Measurements from ENCODE around the gene MAGEB3. TPM values are rescaled to one million over a fixed set of nuclear protein-coding genes. Genes with fewer than 3 reads are reported as not detected.

MAGEB3 gene
- total and polyA plus RNA-seq, 2 of the 13 experiments (the other 11 are each of a cell fraction or from before 2014, with no cell fraction given), result not detected

GRCh38 chrX:30280428-30280827, 50.0 kb downstream of the MAGEB3 start:
- in situ Hi-C loops (cut with HindIII; ENCODE audit: extremely low pct_ligation_motif_present, low pct_unique_long_range_greater_than_20kb), result no loop called here
- Histone ChIP-seq H3K9ac (ENCODE audit: insufficient read depth, low read depth, low read length) (no peak overlapping the region), H3K27me3 (ENCODE audit: control insufficient read depth in 1 of 2, insufficient read depth in 2 of 2, low read length in 2 of 2) (no peaks in the 10 kb centered on the region), H3K36me3 (replicated peaks in 1 of 2; ENCODE audit: control insufficient read depth in 1 of 2, insufficient read depth in 2 of 2, low read length in 2 of 2) (no peaks in the 10 kb centered on the region), H3K79me2 (ENCODE audit: insufficient read depth, low read length) (no peaks in the 10 kb centered on the region), H3K4me1 (ENCODE audit: insufficient read depth, low read length) (no peaks in the 10 kb centered on the region), H4K20me1 (ENCODE audit: insufficient read depth, low read length) (no peaks in the 10 kb centered on the region), H3K27ac (ENCODE audit: extremely low read length, insufficient read depth, low read length) (no peak overlapping the region), H3K4me2 (ENCODE audit: low read depth, low read length) (no peak overlapping the region), H3K4me3 (replicated peaks in 1 of 3; ENCODE audit: insufficient read depth in 1 of 3, low read depth in 2 of 3, low read length in 3 of 3) (no peak overlapping the region), H3K9me3 (ENCODE audit: low read length) (no peaks in the 10 kb centered on the region), H2AFZ (ENCODE audit: low read length) (no peak overlapping the region)
- no TSS peak for BruUV-seq (replicated peaks)
- ChIA-PET CTCF (ENCODE audit: low intra/inter-chr PET ratio, low total read pairs) (no interaction called here), POLR2A (no interaction called here)
- 0% methylated on average over 1 of the region's 1 CpG for WGBS (ENCODE audit: low lambda C conversion rate)
- ATAC-seq (no peak), DNase-seq (ENCODE audit: low spot score) (no peak), FAIRE-seq (no peak)
- intact Hi-C loops (cut with micrococcal nuclease; ENCODE audit: unreplicated experiment), result no loop called here
- no peak for TF ChIP-seq TP53 (CRISPR knock-in tag; conservative IDR thresholded peaks at IDR 0.05)

- intact Hi-C loops (cut with micrococcal nuclease; ENCODE audit: unreplicated experiment) (no loop called here), in situ Hi-C loops (cut with HindIII; ENCODE audit: extremely low pct_ligation_motif_present, low pct_unique_long_range_greater_than_20kb) (no loop called here)
- Histone ChIP-seq H2AFZ (ENCODE audit: low read length) (no peak overlapping the region), H3K4me1 (ENCODE audit: insufficient read depth, low read length) (no peaks in the 10 kb centered on the region), H4K20me1 (ENCODE audit: insufficient read depth, low read length) (no peaks in the 10 kb centered on the region), H3K27ac (ENCODE audit: extremely low read length, insufficient read depth, low read length) (no peak overlapping the region), H3K4me2 (ENCODE audit: low read depth, low read length) (no peak overlapping the region), H3K27me3 (ENCODE audit: control insufficient read depth in 1 of 2, insufficient read depth in 2 of 2, low read length in 2 of 2) (no peaks in the 10 kb centered on the region), H3K9ac (ENCODE audit: insufficient read depth, low read depth, low read length) (no peak overlapping the region), H3K36me3 (replicated peaks in 1 of 2; ENCODE audit: control insufficient read depth in 1 of 2, insufficient read depth in 2 of 2, low read length in 2 of 2) (no peaks in the 10 kb centered on the region), H3K4me3 (replicated peaks in 1 of 3; ENCODE audit: insufficient read depth in 1 of 3, low read depth in 2 of 3, low read length in 3 of 3) (no peak overlapping the region), H3K79me2 (ENCODE audit: insufficient read depth, low read length) (no peaks in the 10 kb centered on the region), H3K9me3 (ENCODE audit: low read length) (no peaks in the 10 kb centered on the region)
- ChIA-PET POLR2A (no interaction called here), CTCF (ENCODE audit: low intra/inter-chr PET ratio, low total read pairs) (no interaction called here)
- ATAC-seq, result no peak
- no peak for DNase-seq (ENCODE audit: low spot score)
- FAIRE-seq, result no peak
- no TSS peak for BruUV-seq (replicated peaks)
- TF ChIP-seq ONECUT2 (CRISPR knock-in tag; IDR thresholded peaks at IDR 0.05) (no peak), ELF4 (CRISPR knock-in tag; IDR thresholded peaks at IDR 0.05; ENCODE audit: borderline replicate concordance) (no peak), ZFP36 (IDR thresholded peaks at IDR 0.05; ENCODE audit: borderline replicate concordance, low read depth, low read length, partially characterized antibody) (no peak), MXD1 (CRISPR knock-in tag; IDR thresholded peaks at IDR 0.05) (no peak), ZFAT (CRISPR knock-in tag; conservative IDR thresholded peaks at IDR 0.05) (no peak), HOXA3 (CRISPR knock-in tag; IDR thresholded peaks at IDR 0.05) (no peak), RBFOX2 (IDR thresholded peaks at IDR 0.05; ENCODE audit: low read depth, low read length) (no peak), HMGXB3 (CRISPR knock-in tag; IDR thresholded peaks at IDR 0.05; ENCODE audit: borderline replicate concordance) (no peak), ZNF136 (CRISPR knock-in tag; IDR thresholded peaks at IDR 0.05; ENCODE audit: low read depth) (no peak), FOXC1 (CRISPR knock-in tag; IDR thresholded peaks at IDR 0.05; ENCODE audit: borderline replicate concordance) (no peak), SNAPC5 (CRISPR knock-in tag; IDR thresholded peaks at IDR 0.05; ENCODE audit: borderline replicate concordance) (no peak), ZNF747 (CRISPR knock-in tag; IDR thresholded peaks at IDR 0.05; ENCODE audit: borderline replicate concordance) (no peak), ZNF354B (CRISPR knock-in tag; IDR thresholded peaks at IDR 0.05) (no peak), ZSCAN29 (CRISPR knock-in tag; conservative IDR thresholded peaks at IDR 0.05) (no peak), RELA (CRISPR knock-in tag; IDR thresholded peaks at IDR 0.05) (no peak)
These were observed 52.1 kb downstream of the MAGEB3 start for GRCh38 chrX:30282527-30282926.
